NCI-H187 treated with DMSO at 0.1 percent for 48 hours (cell line): ENCODE measurements around the gene IGF2BP3.

ENCODE experiments used
- DNase-seq: peaks from one replicate; lab custom pipeline; 2025; lab: John Stamatoyannopoulos, UW

Gene IGF2BP3

GRCh38 chr7:23264916-23265458 is 205.3 kb downstream of the IGF2BP3 start:
- DNase-seq: no peak

- no peak for DNase-seq
Measured at GRCh38 chr7:23261843-23262452, 208.3 kb downstream of the IGF2BP3 start.

DNA sequence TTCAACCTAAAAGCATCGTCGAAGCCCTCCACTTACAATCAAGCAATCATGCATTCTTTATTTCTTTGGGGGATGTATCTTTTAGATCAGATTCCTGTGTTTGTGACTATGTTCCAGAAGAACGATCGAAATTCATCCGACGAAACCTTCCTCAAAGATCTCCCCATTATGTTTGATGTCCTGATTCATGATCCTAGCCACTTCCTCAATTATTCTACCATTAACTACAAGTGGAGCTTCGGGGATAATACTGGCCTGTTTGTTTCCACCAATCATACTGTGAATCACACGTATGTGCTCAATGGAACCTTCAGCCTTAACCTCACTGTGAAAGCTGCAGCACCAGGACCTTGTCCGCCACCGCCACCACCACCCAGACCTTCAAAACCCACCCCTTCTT is 209.9 kb downstream of the IGF2BP3 start:
- DNase-seq: no peak
